IMR-90 (cell line): ENCODE data around the gene SSTR4. TPM values are rescaled to one million over a fixed set of nuclear protein-coding genes. Genes with fewer than 3 reads are reported as not detected.

Source experiments
- ATAC-seq: fragments of 200-7000 bp; cut with Tn5 transposase; 2 replicates; pipeline ENCODE4 v1.9.1; 2020; ENCODE audit warnings: low read depth, mild to moderate bottlenecking, moderate library complexity
- BruUV-seq: library from RNA; stranded (reverse); fragments of 400-500 nt; replicated peaks from 2 replicates; lab custom pipeline; 2021; lab: Mats Ljungman, UMichigan
- CTCF ChIA-PET: fragments of 300-600 bp; formaldehyde crosslinking; extraction: SDS; loops from one replicate; lab custom pipeline; 2021; ENCODE audit warnings: antibody characterized with exemption; lab: Yijun Ruan, JAX
- POLR2A ChIA-PET: fragments of 300-600 bp; sonication (Branson Sonifier 250); formaldehyde crosslinking; loops from one replicate; lab custom pipeline; 2022; ENCODE audit warnings: antibody characterized with exemption; ENCODE audit not compliant: unreplicated experiment; lab: Charles Lee
- DNase-seq: peaks from one replicate; pipeline ENCODE4 v3.0.0; 2013
- H2AFZ ChIP-seq: replicated peaks from 2 replicates; pipeline ENCODE3; 2013; ENCODE audit warnings: low read length, mild to moderate bottlenecking; ENCODE audit not compliant: poor library complexity
- H2AK5ac ChIP-seq: 2 replicates; pipeline ENCODE4 v1.6.1; 2013; ENCODE audit warnings: low read depth, low read length, inconsistent platforms
- H2AK9ac ChIP-seq: replicated peaks from 2 replicates; pipeline ENCODE3; 2013; ENCODE audit warnings: mild to moderate bottlenecking, low read depth, low read length, moderate library complexity; ENCODE audit not compliant: poor library complexity
- H2BK120ac ChIP-seq: 2 replicates; pipeline ENCODE4 v1.6.1; 2013; ENCODE audit warnings: low read depth, low read length, inconsistent platforms
- H2BK15ac ChIP-seq: 3 replicates; pipeline ENCODE4 v1.6.1; 2013; ENCODE audit warnings: low read depth, low read length, inconsistent platforms
- H2BK20ac ChIP-seq: 2 replicates; pipeline ENCODE4 v1.6.1; 2013; ENCODE audit warnings: low read depth, mild to moderate bottlenecking, inconsistent platforms, low read length, moderate library complexity
- H2BK5ac ChIP-seq: 2 replicates; pipeline ENCODE4 v1.6.1; 2013; ENCODE audit warnings: mild to moderate bottlenecking, low read depth, low read length, inconsistent platforms; ENCODE audit not compliant: poor library complexity, severe bottlenecking
- H3K14ac ChIP-seq: replicated peaks from 2 replicates; pipeline ENCODE4 v1.6.1; 2013; ENCODE audit warnings: low read depth, low read length, inconsistent platforms
- H3K18ac ChIP-seq: 2 replicates; pipeline ENCODE4 v1.6.1; 2013; ENCODE audit warnings: low read depth, low read length, control low read depth
- H3K23ac ChIP-seq: 2 replicates; pipeline ENCODE4 v1.6.1; 2013; ENCODE audit warnings: low read depth, low read length, inconsistent platforms
- H3K27ac ChIP-seq: 2 replicates; pipeline ENCODE4 v1.5.1; 2013; ENCODE audit warnings: mild to moderate bottlenecking, control low read depth, low read length; ENCODE audit not compliant: insufficient read depth
- H3K27me3 ChIP-seq: 2 replicates; pipeline ENCODE4 v1.6.1; 2013; ENCODE audit warnings: low read length; ENCODE audit not compliant: control insufficient read depth, insufficient read depth
- H3K36me3 ChIP-seq: 2 replicates; pipeline ENCODE4 v1.6.1; 2013; ENCODE audit warnings: low read length, mixed read lengths; ENCODE audit not compliant: control insufficient read depth, insufficient read depth
- H3K4ac ChIP-seq: 2 replicates; pipeline ENCODE4 v1.6.1; 2013; ENCODE audit warnings: low read depth, low read length, inconsistent platforms
- H3K4me1 ChIP-seq: 2 replicates; pipeline ENCODE4 v1.6.1; 2013; ENCODE audit warnings: low read length, mixed read lengths; ENCODE audit not compliant: control insufficient read depth, insufficient read depth
- H3K4me2 ChIP-seq: 2 replicates; pipeline ENCODE4 v1.6.1; 2013; ENCODE audit warnings: low read depth, mild to moderate bottlenecking, control low read depth, low read length, moderate library complexity
- H3K4me3 ChIP-seq: 2 replicates; pipeline ENCODE4 v1.5.1; 2013; ENCODE audit warnings: low read depth, mild to moderate bottlenecking, control low read depth, low read length, moderate library complexity; ENCODE audit not compliant: insufficient read depth
- H3K56ac ChIP-seq: 2 replicates; pipeline ENCODE4 v1.6.1; 2013; ENCODE audit warnings: low read length, inconsistent platforms; ENCODE audit not compliant: insufficient read depth; ENCODE audit errors: extremely low read depth
- H3K79me1 ChIP-seq, 2 experiments: 2 replicates each; pipeline ENCODE4 v1.6.1; 2013; ENCODE audit warnings: low read length in 2 of 2, inconsistent platforms in 1 of 2, low read depth in 1 of 2
- H3K9ac ChIP-seq: 2 replicates; pipeline ENCODE4 v1.6.1; 2013; ENCODE audit warnings: low read depth, low read length, control low read depth
- H3K9me1 ChIP-seq: 2 replicates; pipeline ENCODE4 v1.6.1; 2013; ENCODE audit warnings: low read length, inconsistent platforms; ENCODE audit not compliant: insufficient read depth
- H3K9me3 ChIP-seq: 2 replicates; pipeline ENCODE4 v1.6.1; 2013; ENCODE audit warnings: low read length; ENCODE audit not compliant: control insufficient read depth, insufficient read depth
- H4K20me1 ChIP-seq: 2 replicates; pipeline ENCODE4 v1.6.1; 2013; ENCODE audit warnings: low read length, inconsistent platforms; ENCODE audit not compliant: insufficient read depth
- H4K5ac ChIP-seq: 2 replicates; pipeline ENCODE4 v1.6.1; 2013; ENCODE audit warnings: mild to moderate bottlenecking, low read depth, low read length, control low read depth
- H4K8ac ChIP-seq, 2 experiments: 2 replicates each; pipeline ENCODE4 v1.6.1; 2013; ENCODE audit warnings: low read depth in 2 of 2, low read length in 2 of 2, control low read depth in 1 of 2, inconsistent platforms in 1 of 2
- H4K91ac ChIP-seq: 2 replicates; pipeline ENCODE4 v1.6.1; 2013; ENCODE audit warnings: low read depth, low read length, inconsistent platforms; ENCODE audit not compliant: insufficient read depth
- BHLHE40 ChIP-seq: fragments of 150-350 bp; IDR thresholded peaks from 2 replicates; pipeline ENCODE4 v1.6.1; 2016; ENCODE audit warnings: mild to moderate bottlenecking, low read depth, low read length
- CEBPB ChIP-seq: IDR thresholded peaks from 2 replicates; pipeline ENCODE4 v1.6.1; 2012; ENCODE audit warnings: low read depth, low read length, improper control_type of control experiment
- CHD1 ChIP-seq: IDR thresholded peaks from 2 replicates; pipeline ENCODE4 v1.6.1; 2012; ENCODE audit warnings: low read depth, low read length, improper control_type of control experiment
- FOS ChIP-seq: fragments of 150-350 bp; IDR thresholded peaks from 2 replicates; pipeline ENCODE4 v1.6.1; 2016; ENCODE audit warnings: low read depth, low read length
- MAFK ChIP-seq: IDR thresholded peaks from 2 replicates; pipeline ENCODE4 v1.6.1; 2012; ENCODE audit warnings: low read depth, low read length, improper control_type of control experiment
- MAZ ChIP-seq: IDR thresholded peaks from 2 replicates; pipeline ENCODE4 v1.6.1; 2012; ENCODE audit warnings: low read depth, mild to moderate bottlenecking, low read length, improper control_type of control experiment, moderate library complexity, borderline replicate concordance
- MXI1 ChIP-seq: IDR thresholded peaks from 2 replicates; pipeline ENCODE4 v1.6.1; 2012; ENCODE audit warnings: low read depth, mild to moderate bottlenecking, low read length, moderate library complexity, borderline replicate concordance
- NFE2L2 ChIP-seq: fragments of 150-350 bp; IDR thresholded peaks from 2 replicates; pipeline ENCODE4 v1.6.1; 2016; ENCODE audit warnings: low read depth, mild to moderate bottlenecking, low read length
- POLR2A ChIP-seq: IDR thresholded peaks from 2 replicates; pipeline ENCODE4 v1.6.1; 2012; ENCODE audit warnings: mild to moderate bottlenecking, low read depth, low read length
- RAD21 ChIP-seq: IDR thresholded peaks from 2 replicates; pipeline ENCODE4 v1.6.1; 2012; ENCODE audit warnings: low read length, improper control_type of control experiment
- RCOR1 ChIP-seq: IDR thresholded peaks from 2 replicates; pipeline ENCODE4 v1.6.1; 2012; ENCODE audit warnings: mild to moderate bottlenecking, low read length, improper control_type of control experiment; ENCODE audit not compliant: insufficient replicate concordance
- RFX5 ChIP-seq: IDR thresholded peaks from 2 replicates; pipeline ENCODE4 v1.8.0; 2012; ENCODE audit warnings: low read depth, mild to moderate bottlenecking, low read length, moderate library complexity
- SMC3 ChIP-seq: fragments of 150-350 bp; IDR thresholded peaks from 2 replicates; pipeline ENCODE4 v1.6.1; 2016; ENCODE audit warnings: low read depth, mild to moderate bottlenecking, antibody characterized with exemption, low read length, moderate library complexity
- WGBS, 2 experiments: methylation state at CpG; one replicate each; pipeline versions ENCODE4 v1.1.5 to v1.1.7; 2013; ENCODE audit warnings: missing lambda C conversion rate in 2 of 2; ENCODE audit not compliant: insufficient read length in 1 of 2; ENCODE audit errors: extremely low coverage in 2 of 2; 5-methylcytosine and 5-hydroxymethylcytosine counted together
- dilution Hi-C: fragments of 300-500 bp; cut with HindIII; formaldehyde crosslinking; loops from one replicate; pipeline ENCODE4 v1.14.3; 2018; ENCODE audit warnings: low sequenced_read_pairs; ENCODE audit not compliant: unreplicated experiment
- in situ Hi-C: fragments of 300-500 bp; cut with MboI; formaldehyde crosslinking; loops from 3 replicates; pipeline ENCODE4 v1.14.3; 2019; ENCODE audit warnings: low sequenced_read_pairs, inconsistent platforms, mixed read lengths
- intact Hi-C: fragments of 100-400 bp; cut with micrococcal nuclease; formaldehyde crosslinking; loops from 2 replicates; pipeline ENCODE4 v1.10.0; 2022
- polyA plus RNA-seq, 3 experiments: library from polyadenylated mRNA; depleted of rRNA; stranded (reverse); fragments of >200 nt; gene quantifications; 2 replicates each; pipeline ENCODE4 v1.2.3, GENCODE V29; 2012; ENCODE audit warnings: low replicate concordance in 1 of 3
- total RNA-seq: library from RNA; depleted of rRNA; stranded (reverse); fragments of >200 nt; gene quantifications from 2 replicates; pipeline ENCODE4 v1.2.3, GENCODE V29; 2012
- TF ChIP-seq, protein P1 (sequence below): fragments of 150-350 bp; IDR thresholded peaks from 2 replicates; pipeline ENCODE4 v1.6.1; 2016; ENCODE audit warnings: low read depth, mild to moderate bottlenecking, low read length, moderate library complexity, borderline replicate concordance
- TF ChIP-seq, protein P2 (sequence below): fragments of 150-350 bp; IDR thresholded peaks from 2 replicates; pipeline ENCODE4 v1.6.1; 2017; ENCODE audit warnings: mild to moderate bottlenecking, antibody characterized with exemption, low read length, low read depth
- TF ChIP-seq, protein P3 (sequence below): conservative IDR thresholded peaks from 2 replicates; pipeline ENCODE4 v1.5.1; 2012; ENCODE audit warnings: mild to moderate bottlenecking, low read depth, low read length, improper control_type of control experiment

SSTR4 gene
- total and polyA plus RNA-seq, 2 of the 4 experiments (the other 2 are of a cell fraction): not detected

DNA sequence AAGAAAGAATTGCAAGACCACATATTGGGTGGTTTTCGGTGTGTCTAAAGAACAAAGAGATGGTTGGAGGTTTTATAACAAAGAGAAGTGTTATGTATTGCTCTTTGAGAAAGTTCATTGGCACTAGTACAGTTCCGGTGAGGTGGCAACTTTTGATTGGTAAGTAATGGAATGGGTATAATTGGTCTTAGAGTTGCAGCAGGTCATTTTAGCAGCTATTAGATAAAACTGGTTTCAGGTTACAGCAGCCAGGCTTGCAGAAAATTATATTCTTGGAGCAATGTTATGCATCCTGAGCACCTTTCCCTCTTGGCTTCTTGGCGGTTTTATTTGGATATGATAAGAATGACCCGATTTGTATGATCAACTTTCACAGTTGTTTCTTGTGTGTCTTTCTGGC lies 12.3 kb upstream of the SSTR4 start:
- Histone ChIP-seq H3K4me3 (no peak overlapping the region), H4K91ac (no peak overlapping the region), H3K18ac (no peak overlapping the region), H3K4me1 (no peaks in the 10 kb centered on the region), H3K9ac (no peak overlapping the region), H2BK15ac (no peak overlapping the region), H2AFZ (no peak overlapping the region), H3K4me2 (no peak overlapping the region), H3K9me3 (no peaks in the 10 kb centered on the region), H2AK5ac (no peak overlapping the region), H4K5ac (no peak overlapping the region), H3K4ac (no peak overlapping the region), H3K14ac (no peak overlapping the region), H4K20me1 (no peaks in the 10 kb centered on the region), H2AK9ac (no peak overlapping the region), H3K36me3 (no peaks in the 10 kb centered on the region), H3K23ac (no peak overlapping the region), H4K8ac (no peak overlapping the region), H2BK20ac (no peak overlapping the region), H3K27me3 (peaks cover under 1% of the 10 kb centered on the region; the same call in 1 of the 2 replicates), H3K9me1 (no peaks in the 10 kb centered on the region), H2BK5ac (no peak overlapping the region), H3K27ac (no peak overlapping the region), H3K79me1 (no peaks in the 10 kb centered on the region), H2BK120ac (no peak overlapping the region), H3K56ac (no peak overlapping the region)
- intact Hi-C loops (no loop called here), in situ Hi-C loops (no loop called here), dilution Hi-C loops (no loop called here)
- no peak for TF ChIP-seq RCOR1
- no peak for TF ChIP-seq RFX5
- TF ChIP-seq, protein P1, sequence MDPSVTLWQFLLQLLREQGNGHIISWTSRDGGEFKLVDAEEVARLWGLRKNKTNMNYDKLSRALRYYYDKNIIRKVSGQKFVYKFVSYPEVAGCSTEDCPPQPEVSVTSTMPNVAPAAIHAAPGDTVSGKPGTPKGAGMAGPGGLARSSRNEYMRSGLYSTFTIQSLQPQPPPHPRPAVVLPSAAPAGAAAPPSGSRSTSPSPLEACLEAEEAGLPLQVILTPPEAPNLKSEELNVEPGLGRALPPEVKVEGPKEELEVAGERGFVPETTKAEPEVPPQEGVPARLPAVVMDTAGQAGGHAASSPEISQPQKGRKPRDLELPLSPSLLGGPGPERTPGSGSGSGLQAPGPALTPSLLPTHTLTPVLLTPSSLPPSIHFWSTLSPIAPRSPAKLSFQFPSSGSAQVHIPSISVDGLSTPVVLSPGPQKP: no peak
- no peak for TF ChIP-seq CHD1
- TF ChIP-seq, protein P2, sequence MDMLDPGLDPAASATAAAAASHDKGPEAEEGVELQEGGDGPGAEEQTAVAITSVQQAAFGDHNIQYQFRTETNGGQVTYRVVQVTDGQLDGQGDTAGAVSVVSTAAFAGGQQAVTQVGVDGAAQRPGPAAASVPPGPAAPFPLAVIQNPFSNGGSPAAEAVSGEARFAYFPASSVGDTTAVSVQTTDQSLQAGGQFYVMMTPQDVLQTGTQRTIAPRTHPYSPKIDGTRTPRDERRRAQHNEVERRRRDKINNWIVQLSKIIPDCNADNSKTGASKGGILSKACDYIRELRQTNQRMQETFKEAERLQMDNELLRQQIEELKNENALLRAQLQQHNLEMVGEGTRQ: no peak
- TF ChIP-seq FOS: no peak
- no peak for TF ChIP-seq MAZ
- no peak for TF ChIP-seq MXI1
- no peak for TF ChIP-seq SMC3
- no peak for TF ChIP-seq POLR2A
- TF ChIP-seq, protein P3, sequence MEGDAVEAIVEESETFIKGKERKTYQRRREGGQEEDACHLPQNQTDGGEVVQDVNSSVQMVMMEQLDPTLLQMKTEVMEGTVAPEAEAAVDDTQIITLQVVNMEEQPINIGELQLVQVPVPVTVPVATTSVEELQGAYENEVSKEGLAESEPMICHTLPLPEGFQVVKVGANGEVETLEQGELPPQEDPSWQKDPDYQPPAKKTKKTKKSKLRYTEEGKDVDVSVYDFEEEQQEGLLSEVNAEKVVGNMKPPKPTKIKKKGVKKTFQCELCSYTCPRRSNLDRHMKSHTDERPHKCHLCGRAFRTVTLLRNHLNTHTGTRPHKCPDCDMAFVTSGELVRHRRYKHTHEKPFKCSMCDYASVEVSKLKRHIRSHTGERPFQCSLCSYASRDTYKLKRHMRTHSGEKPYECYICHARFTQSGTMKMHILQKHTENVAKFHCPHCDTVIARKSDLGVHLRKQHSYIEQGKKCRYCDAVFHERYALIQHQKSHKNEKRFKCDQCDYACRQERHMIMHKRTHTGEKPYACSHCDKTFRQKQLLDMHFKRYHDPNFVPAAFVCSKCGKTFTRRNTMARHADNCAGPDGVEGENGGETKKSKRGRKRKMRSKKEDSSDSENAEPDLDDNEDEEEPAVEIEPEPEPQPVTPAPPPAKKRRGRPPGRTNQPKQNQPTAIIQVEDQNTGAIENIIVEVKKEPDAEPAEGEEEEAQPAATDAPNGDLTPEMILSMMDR: no peak
- no peak for TF ChIP-seq NFE2L2
- TF ChIP-seq BHLHE40: no peak
- TF ChIP-seq MAFK: no peak
- TF ChIP-seq RAD21: no peak
- TF ChIP-seq CEBPB: no peak
- ChIA-PET CTCF (no interaction called here), POLR2A (no interaction called here)
- 100% methylated on average over 1 of the region's 4 CpGs; no CpG with 5 or more reads in 1 of the 2 experiments for WGBS, 2 experiments
- ATAC-seq (no peak), DNase-seq (no peak)
- BruUV-seq: no TSS peak
